RCC 7860 (cell line): Measurements from ENCODE around the gene RNF213.
"Not testable (repeated sequence)": the region's sequence is repeated elsewhere in the genome, so short reads cannot be mapped to it uniquely, and the experiment has no call there.

Experiments used
- DNase-seq: peaks from one replicate; pipeline ENCODE4 v3.0.0-alpha.2; 2015; ENCODE audit warnings: low spot score
- FAIRE-seq: peaks from 2 replicates; lab custom pipeline; 2012; peaks lifted over from hg19 to GRCh38; lab: Jason Lieb, UNC

RNF213 gene

GRCh38 chr17:80384078-80384960 is 123.7 kb downstream of the RNF213 start:
- FAIRE-seq (no peak), DNase-seq (no peak)

- no peak for DNase-seq
- no peak for FAIRE-seq
These were observed 124.4 kb downstream of the RNF213 start for GRCh38 chr17:80385046-80385445.

- DNase-seq (no peak), FAIRE-seq (no peak)
These were observed 125.7 kb downstream of the RNF213 start for GRCh38 chr17:80386341-80386740.

GRCh38 chr17:80387071-80387470 is 126.4 kb downstream of the RNF213 start:
- no peak for FAIRE-seq
- no peak for DNase-seq

GRCh38 chr17:80388175-80388574 is 127.5 kb downstream of the RNF213 start:
- no peak for DNase-seq
- no peak for FAIRE-seq

- DNase-seq (no peak), FAIRE-seq (no peak)
These were observed 127.9 kb downstream of the RNF213 start for GRCh38 chr17:80388601-80389000.

GRCh38 chr17:80389011-80389995 is 128.7 kb downstream of the RNF213 start:
- DNase-seq = no peak
- no peak for FAIRE-seq

- DNase-seq (no peak), FAIRE-seq (no peak)
These were observed 132.7 kb downstream of the RNF213 start for GRCh38 chr17:80393241-80393890.

GRCh38 chr17:80393961-80394360 is 133.3 kb downstream of the RNF213 start:
- no peak for DNase-seq

GRCh38 chr17:80394629-80395216 is 134.1 kb downstream of the RNF213 start:
- no peak for FAIRE-seq
- no peak for DNase-seq

More at GRCh38 chr17:80393961-80394360, 133.3 kb downstream of the RNF213 start:
- no peak for FAIRE-seq

GRCh38 chr17:80395402-80396151 is 134.9 kb downstream of the RNF213 start:
- FAIRE-seq = no peak

GRCh38 chr17:80396157-80397033 is 135.7 kb downstream of the RNF213 start:
- no peak for DNase-seq
- FAIRE-seq = no peak

More at GRCh38 chr17:80395402-80396151, 134.9 kb downstream of the RNF213 start:
- no peak for DNase-seq

- DNase-seq (no peak), FAIRE-seq (no peak)
These were observed 136.4 kb downstream of the RNF213 start for GRCh38 chr17:80397034-80397387.

- DNase-seq = no peak
- no peak for FAIRE-seq
These were observed 137.0 kb downstream of the RNF213 start for GRCh38 chr17:80397686-80398085.

GRCh38 chr17:80401086-80401485 is 140.4 kb downstream of the RNF213 start:
- not testable (repeated sequence) for DNase-seq, FAIRE-seq

GRCh38 chr17:80402102-80402501 is 141.4 kb downstream of the RNF213 start:
- not testable (repeated sequence) for DNase-seq, FAIRE-seq

GRCh38 chr17:80402959-80403358 is 142.3 kb downstream of the RNF213 start:
- DNase-seq (no peak), FAIRE-seq (no peak)

- FAIRE-seq (no peak), DNase-seq (no peak)
These were observed 145.5 kb downstream of the RNF213 start for GRCh38 chr17:80406146-80406545.

GRCh38 chr17:80407917-80408316 is 147.3 kb downstream of the RNF213 start:
- not testable (repeated sequence) for FAIRE-seq, DNase-seq
